HG03159 (cell line): ENCODE results near the gene RAB6C.
"Not testable (repeated sequence)": the region's sequence is repeated elsewhere in the genome, so short reads cannot be mapped to it uniquely, and the experiment has no call there.

Experiments used
- ATAC-seq: cut with Tn5 transposase; IDR thresholded peaks from one replicate; pipeline ENCODE4 v1.9.1; 2021; ENCODE audit warnings: mild to moderate bottlenecking, moderate library complexity; ENCODE audit not compliant: unreplicated experiment

Gene RAB6C

DNA sequence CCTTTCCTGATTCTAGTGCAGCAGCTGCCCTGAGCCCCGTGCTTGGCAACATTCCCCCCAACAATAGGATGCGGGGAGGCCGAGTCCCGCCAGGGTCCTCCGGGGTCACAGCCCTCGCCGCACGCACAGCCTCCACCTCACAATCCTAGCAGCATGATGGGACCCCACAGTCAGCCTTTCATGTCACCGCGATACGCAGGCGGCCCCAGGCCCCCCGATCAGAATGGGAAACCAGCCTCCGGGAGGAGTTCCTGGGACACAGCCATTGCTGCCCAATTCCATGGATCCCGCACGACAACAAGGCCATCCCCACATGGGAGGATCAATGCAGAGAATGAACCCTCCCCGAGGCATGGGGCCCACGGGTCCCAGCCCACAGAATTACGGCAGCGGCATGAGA, 13.7 kb downstream of the RAB6C start:
- not testable (repeated sequence) for ATAC-seq

DNA sequence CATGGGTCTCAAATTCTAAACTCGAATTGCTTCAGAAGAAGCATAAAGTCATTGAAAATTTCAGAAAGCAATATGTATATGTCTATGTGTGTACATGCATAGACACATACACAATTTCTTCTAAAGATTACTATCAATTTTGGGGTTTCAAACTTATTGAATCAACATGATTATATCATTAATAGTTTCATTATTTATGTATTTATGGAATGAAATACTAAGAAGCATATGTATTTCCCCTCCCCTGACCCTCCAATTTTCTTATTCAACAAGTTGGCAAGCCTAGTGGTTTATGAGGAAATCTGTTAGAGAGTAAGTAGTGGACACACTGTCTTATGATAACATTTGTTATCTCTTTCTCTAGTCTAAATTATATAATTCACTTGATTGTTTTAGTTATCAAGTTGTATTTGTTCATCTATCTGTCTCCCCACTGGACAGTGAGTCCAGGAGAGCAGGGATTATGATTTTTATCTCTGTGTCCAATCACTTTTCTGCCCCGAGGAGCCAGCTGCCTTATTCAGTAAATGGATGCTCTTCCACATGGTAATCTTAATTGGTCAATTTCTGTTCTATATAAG, 17.3 kb downstream of the RAB6C start:
- not testable (repeated sequence) for ATAC-seq

DNA sequence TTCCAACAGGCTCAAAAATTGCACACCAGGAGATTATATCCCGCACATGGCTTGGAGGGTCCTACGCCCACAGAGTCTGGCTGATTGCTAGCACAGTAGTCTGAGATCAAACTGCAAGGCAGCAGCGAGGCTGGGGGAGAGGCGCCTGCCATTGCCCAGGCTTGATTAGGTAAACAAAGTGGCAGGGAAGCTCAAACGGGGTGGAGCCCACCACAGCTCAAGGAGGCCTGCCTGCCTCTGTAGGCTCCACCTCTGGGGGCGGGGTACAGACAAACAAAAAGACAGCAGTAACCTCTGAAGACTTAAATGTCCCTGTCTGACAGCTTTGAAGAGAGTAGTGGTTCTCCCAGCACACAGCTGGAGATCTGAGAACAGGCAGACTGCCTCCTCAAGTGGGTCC, 19.3 kb downstream of the RAB6C start:
- not testable (repeated sequence) for ATAC-seq

DNA sequence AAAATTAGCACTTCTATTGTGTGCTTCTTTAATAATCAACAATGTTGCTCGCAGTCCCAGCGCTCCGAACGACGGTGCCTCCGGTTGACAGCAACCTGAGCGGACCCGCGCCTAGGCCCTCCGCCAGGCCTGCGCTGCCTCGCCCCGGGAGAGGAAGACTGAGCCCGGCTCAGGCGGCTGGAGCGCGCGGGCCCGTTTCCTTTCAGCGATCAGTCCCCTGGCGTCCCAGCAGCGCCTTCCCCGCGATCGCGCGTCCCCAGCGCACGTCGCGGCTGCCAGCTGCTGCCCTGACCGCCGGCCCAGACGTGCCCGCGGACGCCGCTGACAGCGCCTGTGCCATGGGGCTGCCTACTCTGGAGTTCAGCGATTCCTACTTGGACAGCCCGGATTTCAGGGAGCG, 26.4 kb downstream of the RAB6C start:
- not testable (repeated sequence) for ATAC-seq

DNA sequence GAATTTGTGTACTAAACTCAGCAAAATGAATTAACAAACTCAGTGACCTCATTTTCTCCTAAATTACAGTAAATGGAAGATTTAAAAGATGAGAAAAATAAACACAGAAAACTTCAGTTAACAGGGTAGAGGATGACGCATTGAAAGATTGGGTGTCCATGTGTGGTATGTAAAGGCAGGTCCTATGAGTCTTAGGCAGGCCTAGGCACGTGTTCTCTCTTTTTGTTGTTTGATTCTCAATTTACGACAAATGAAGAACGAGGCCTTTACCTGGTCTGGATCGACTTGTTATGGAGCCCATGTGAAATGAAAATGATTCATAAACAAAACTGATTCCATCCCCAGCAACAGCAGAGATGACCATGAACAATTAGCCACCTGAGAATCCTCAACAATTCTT, 37.2 kb downstream of the RAB6C start:
- not testable (repeated sequence) for ATAC-seq

DNA sequence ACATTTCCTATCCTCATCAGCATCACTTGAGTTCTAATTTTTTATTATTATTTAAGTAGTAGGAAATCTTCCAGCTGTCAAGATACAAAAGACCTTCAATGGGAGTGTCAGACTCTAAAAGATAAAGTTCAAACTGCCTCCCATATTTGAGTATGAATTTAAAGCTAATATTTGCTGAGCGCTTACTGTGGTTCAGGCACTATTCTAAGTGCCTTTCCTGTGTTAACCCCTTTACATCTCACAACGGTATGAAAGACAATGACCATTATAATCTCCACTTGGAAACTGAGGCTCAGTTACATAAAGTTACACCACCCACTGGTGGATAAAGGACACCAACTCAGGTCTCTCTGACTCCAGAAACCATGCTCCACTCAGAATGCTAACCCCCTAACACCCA, 39.9 kb downstream of the RAB6C start:
- ATAC-seq = no peak

DNA sequence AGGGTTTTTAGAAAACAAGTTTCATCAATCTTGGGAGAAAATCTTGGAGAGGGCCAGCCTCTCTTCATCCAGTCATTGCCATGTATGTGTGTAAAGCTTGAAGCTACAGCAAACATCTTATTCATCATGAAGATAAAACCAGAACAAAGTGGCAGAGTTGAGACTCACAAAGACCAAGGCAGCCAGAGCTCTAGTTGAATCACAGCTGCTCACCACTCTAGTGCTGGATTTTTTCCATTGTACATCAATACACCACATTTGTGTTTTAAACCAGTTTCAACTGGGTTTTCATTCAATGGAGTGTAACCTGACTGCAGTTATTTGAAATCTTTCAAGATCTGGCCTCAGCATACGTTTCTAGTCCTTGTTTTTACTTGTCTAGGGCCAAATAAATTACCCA, 40.6 kb downstream of the RAB6C start:
- not testable (repeated sequence) for ATAC-seq

DNA sequence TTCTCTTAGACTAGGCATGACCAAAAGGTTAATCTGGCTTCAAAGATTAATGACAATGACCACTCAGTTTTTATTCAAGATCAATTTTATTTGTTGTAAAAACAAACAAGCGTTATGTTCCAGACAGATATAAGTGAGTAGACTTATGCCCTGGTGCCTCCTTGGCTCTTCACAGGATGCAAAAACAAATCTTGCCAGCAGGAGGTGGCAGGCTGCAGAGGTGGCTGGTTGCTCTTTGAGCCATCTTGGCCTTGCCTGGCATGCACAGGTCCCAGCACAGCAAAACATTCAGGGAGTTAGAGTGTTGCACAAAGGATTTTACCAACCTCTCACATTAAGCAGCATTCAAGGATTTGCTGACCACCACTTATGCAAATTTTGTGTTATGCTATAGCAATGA, 46.5 kb downstream of the RAB6C start:
- ATAC-seq = not testable (repeated sequence)
